CD14-positive monocyte (primary cell): ENCODE measurements around the gene ADAMTS20. TPM values are rescaled to one million over a fixed set of nuclear protein-coding genes. Genes with fewer than 3 reads are reported as not detected.

Experiments used
- DNase-seq, 3 donors: peaks; one replicate each; pipeline ENCODE4 v3.0.0-alpha.2; 2011 to 2022
- H2AFZ ChIP-seq: 2 replicates; pipeline ENCODE4 v1.6.0; 2012; ENCODE audit warnings: mild to moderate bottlenecking, low read depth, low read length, inconsistent platforms; ENCODE audit not compliant: insufficient read depth, poor library complexity, severe bottlenecking
- H3K27ac ChIP-seq, 2 donors: 1 replicate in 1 of 2; 2 replicates in 1 of 2; pipeline ENCODE4 v1.5.1; 2012 to 2013; ENCODE audit warnings: low read length in 2 of 2, control low read depth in 1 of 2, inconsistent platforms in 1 of 2, low read depth in 1 of 2, mild to moderate bottlenecking in 1 of 2
- H3K27me3 ChIP-seq, 2 donors: one replicate each; pipeline versions ENCODE4 v1.6.0 to v1.6.1; 2011 to 2013; ENCODE audit warnings: low read length in 2 of 2; ENCODE audit not compliant: control insufficient read depth in 2 of 2, insufficient read depth in 2 of 2
- H3K36me3 ChIP-seq, 2 donors: replicated peaks in 1 of 2; 1 replicate in 1 of 2; 2 replicates in 1 of 2; pipeline versions ENCODE4 v1.5.1 to v1.6.1; 2012 to 2013; ENCODE audit warnings: low read length in 2 of 2, control low read depth in 1 of 2, inconsistent platforms in 1 of 2, mild to moderate bottlenecking in 1 of 2; ENCODE audit not compliant: insufficient read depth in 2 of 2, control insufficient read depth in 1 of 2
- H3K4me1 ChIP-seq, 2 donors: 1 replicate in 1 of 2; 2 replicates in 1 of 2; pipeline versions ENCODE4 v1.5.1 to v1.6.1; 2012 to 2013; ENCODE audit warnings: low read length in 2 of 2, control low read depth in 1 of 2, inconsistent platforms in 1 of 2, mild to moderate bottlenecking in 1 of 2, moderate library complexity in 1 of 2; ENCODE audit not compliant: insufficient read depth in 2 of 2, control insufficient read depth in 1 of 2
- H3K4me2 ChIP-seq: replicated peaks from 2 replicates; pipeline ENCODE3; 2012; ENCODE audit warnings: low read length, moderate library complexity, mild to moderate bottlenecking; ENCODE audit not compliant: poor library complexity, severe bottlenecking; ENCODE audit errors: extremely low read depth
- H3K4me3 ChIP-seq, 3 experiments: fragments of 200-600 bp in 1 of 3; sonication (generic) in 1 of 3; replicated peaks in 1 of 3; 1 replicate in 2 of 3; 2 replicates in 1 of 3; pipeline ENCODE4 v1.5.1; 2011 to 2013; ENCODE audit warnings: low read length in 3 of 3, mild to moderate bottlenecking in 3 of 3, control low read depth in 2 of 3, low read depth in 2 of 3, inconsistent platforms in 1 of 3, moderate library complexity in 1 of 3
- H3K79me2 ChIP-seq: 2 replicates; pipeline ENCODE4 v1.6.0; 2012; ENCODE audit warnings: mild to moderate bottlenecking, control low read depth, inconsistent platforms, low read length, moderate library complexity; ENCODE audit not compliant: insufficient read depth
- H3K9ac ChIP-seq: 2 replicates; pipeline ENCODE4 v1.6.0; 2017; ENCODE audit warnings: low read length, mild to moderate bottlenecking; ENCODE audit not compliant: insufficient read depth, poor library complexity, severe bottlenecking
- H3K9me3 ChIP-seq, 2 donors: replicated peaks in 1 of 2; 1 replicate in 1 of 2; 2 replicates in 1 of 2; pipeline versions ENCODE4 v1.5.1 to v1.6.1; 2012 to 2013; ENCODE audit warnings: low read length in 2 of 2, control low read depth in 1 of 2; ENCODE audit not compliant: control insufficient read depth in 1 of 2, insufficient read depth in 1 of 2
- H4K20me1 ChIP-seq: 2 replicates; pipeline ENCODE4 v1.6.0; 2012; ENCODE audit warnings: mild to moderate bottlenecking, low read length, control low read depth, moderate library complexity; ENCODE audit not compliant: insufficient read depth
- H3K27ac Mint-ChIP-seq, 7 donors: one replicate each; pipeline ENCODE4 v1.8.0; 2020; ENCODE audit warnings: mild to moderate bottlenecking in 7 of 7, mixed read lengths in 7 of 7, moderate library complexity in 6 of 7, inconsistent platforms in 2 of 7
- H3K27me3 Mint-ChIP-seq, 3 donors: one replicate each; pipeline ENCODE4 v1.8.0; 2021 to 2022; ENCODE audit warnings: low read depth in 3 of 3, mild to moderate bottlenecking in 3 of 3, mixed read lengths in 3 of 3, moderate library complexity in 3 of 3, inconsistent platforms in 1 of 3
- H3K36me3 Mint-ChIP-seq, 2 donors: one replicate each; pipeline ENCODE4 v1.8.0; 2020; ENCODE audit warnings: mixed read lengths in 2 of 2, inconsistent platforms in 1 of 2, mild to moderate bottlenecking in 1 of 2
- H3K4me1 Mint-ChIP-seq: one replicate; pipeline ENCODE4 v1.8.0; 2020; ENCODE audit warnings: mild to moderate bottlenecking, mixed read lengths
- H3K4me3 Mint-ChIP-seq, 2 donors: one replicate each; pipeline ENCODE4 v1.8.0; 2020; ENCODE audit warnings: mild to moderate bottlenecking in 2 of 2, mixed read lengths in 2 of 2, moderate library complexity in 1 of 2
- H3K9me3 Mint-ChIP-seq, 7 donors: one replicate each; pipeline ENCODE4 v1.8.0; 2020 to 2022; ENCODE audit warnings: mixed read lengths in 7 of 7, mild to moderate bottlenecking in 6 of 7, moderate library complexity in 6 of 7, inconsistent platforms in 2 of 7
- WGBS: methylation state at CpG from one replicate; pipeline ENCODE4 v1.1.5; 2013; ENCODE audit warnings: missing lambda C conversion rate; ENCODE audit not compliant: insufficient coverage; 5-methylcytosine and 5-hydroxymethylcytosine counted together
- intact Hi-C, 2 donors: fragments of 100-400 bp; cut with micrococcal nuclease; formaldehyde crosslinking; loops; one replicate each; pipeline versions ENCODE4 v1.15.0 to v1.15.1; 2023
- polyA plus RNA-seq, 3 donors: library from polyadenylated mRNA; depleted of rRNA in 1 of 3; unstranded in 2 of 3; stranded (reverse) in 1 of 3; fragments of 300-500 nt in 2 of 3; fragments of >200 nt in 1 of 3; fragmentation: Illumina TruSeq in 2 of 3; gene quantifications; 1 replicate in 2 of 3; 2 replicates in 1 of 3; pipeline ENCODE4 v1.2.3, GENCODE V29; 2012 to 2021
- TF ChIP-seq, protein P1 (sequence below): fragments of 200-600 bp; IDR thresholded peaks from one replicate; pipeline ENCODE4 v1.8.0; 2022; ENCODE audit warnings: antibody characterized with exemption, mild to moderate bottlenecking

The ADAMTS20 gene
- polyA plus RNA-seq, 3 donors: not detected

DNA sequence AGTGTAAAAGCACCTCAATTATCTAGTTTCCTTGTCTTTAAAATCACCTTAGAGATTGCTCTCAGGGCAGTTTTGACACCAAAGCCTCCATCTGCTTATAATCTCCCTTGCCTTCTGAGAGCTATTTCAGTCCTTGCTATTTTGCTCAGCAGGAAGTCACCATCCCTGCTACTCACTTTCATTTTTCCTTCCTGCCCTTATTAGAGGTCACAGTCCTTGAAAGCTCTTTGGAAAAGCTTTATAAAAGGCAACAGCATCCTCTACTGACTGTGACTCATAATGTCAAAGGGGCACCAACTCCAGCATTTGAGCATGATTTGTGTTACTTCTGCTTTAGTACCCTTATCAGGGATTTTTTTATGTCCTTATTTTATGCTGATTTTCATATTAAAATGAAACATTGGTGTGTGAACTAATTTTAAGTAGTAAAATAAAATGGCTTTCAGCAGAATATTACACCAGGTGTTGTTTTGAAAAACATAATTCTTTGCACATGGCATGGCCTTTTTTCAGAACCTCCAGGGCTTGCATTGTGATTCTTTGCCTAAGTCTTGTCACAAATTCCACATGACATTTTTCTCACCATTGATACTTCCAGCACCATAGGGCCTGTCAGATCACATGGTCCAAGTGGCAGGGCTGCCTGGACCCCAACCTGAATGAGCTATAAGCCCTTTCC is 213.0 kb downstream of the ADAMTS20 start:
- H3K4me1 ChIP-seq: peaks cover 6 to 11% of the 10 kb centered on the region in 2 donors
- H3K4me3 Mint-ChIP-seq: no peak overlapping the region
- peak in 2 of 3 donors; percentile 20 to 25 for DNase-seq
- intact Hi-C loops: no loop called here
- no peaks in the 10 kb centered on the region for H3K79me2 ChIP-seq
- H3K9ac ChIP-seq: no peak overlapping the region
- H3K36me3 Mint-ChIP-seq: no peaks in the 10 kb centered on the region
- H3K27ac ChIP-seq: no peak overlapping the region
- H3K4me2 ChIP-seq: peak overlapping the region; percentile 10
- H3K4me3 ChIP-seq: no peak overlapping the region
- TF ChIP-seq, protein P1, sequence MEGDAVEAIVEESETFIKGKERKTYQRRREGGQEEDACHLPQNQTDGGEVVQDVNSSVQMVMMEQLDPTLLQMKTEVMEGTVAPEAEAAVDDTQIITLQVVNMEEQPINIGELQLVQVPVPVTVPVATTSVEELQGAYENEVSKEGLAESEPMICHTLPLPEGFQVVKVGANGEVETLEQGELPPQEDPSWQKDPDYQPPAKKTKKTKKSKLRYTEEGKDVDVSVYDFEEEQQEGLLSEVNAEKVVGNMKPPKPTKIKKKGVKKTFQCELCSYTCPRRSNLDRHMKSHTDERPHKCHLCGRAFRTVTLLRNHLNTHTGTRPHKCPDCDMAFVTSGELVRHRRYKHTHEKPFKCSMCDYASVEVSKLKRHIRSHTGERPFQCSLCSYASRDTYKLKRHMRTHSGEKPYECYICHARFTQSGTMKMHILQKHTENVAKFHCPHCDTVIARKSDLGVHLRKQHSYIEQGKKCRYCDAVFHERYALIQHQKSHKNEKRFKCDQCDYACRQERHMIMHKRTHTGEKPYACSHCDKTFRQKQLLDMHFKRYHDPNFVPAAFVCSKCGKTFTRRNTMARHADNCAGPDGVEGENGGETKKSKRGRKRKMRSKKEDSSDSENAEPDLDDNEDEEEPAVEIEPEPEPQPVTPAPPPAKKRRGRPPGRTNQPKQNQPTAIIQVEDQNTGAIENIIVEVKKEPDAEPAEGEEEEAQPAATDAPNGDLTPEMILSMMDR: no peak
- no peaks in the 10 kb centered on the region for H3K27me3 ChIP-seq
- H3K27ac Mint-ChIP-seq: peak overlapping the region in 1 of 7 donors; percentile 31
- peaks cover 3 to 4% of the 10 kb centered on the region in 2 donors for H3K9me3 ChIP-seq
- no peaks in the 10 kb centered on the region for H3K27me3 Mint-ChIP-seq
- H3K9me3 Mint-ChIP-seq: peaks cover 0 to 5% (median 2%) of the 10 kb centered on the region in 7 donors
- no peak overlapping the region for H2AFZ ChIP-seq
- peaks cover 9% of the 10 kb centered on the region for H3K4me1 Mint-ChIP-seq
- no peaks in the 10 kb centered on the region for H3K36me3 ChIP-seq
- H4K20me1 ChIP-seq: no peaks in the 10 kb centered on the region

DNA sequence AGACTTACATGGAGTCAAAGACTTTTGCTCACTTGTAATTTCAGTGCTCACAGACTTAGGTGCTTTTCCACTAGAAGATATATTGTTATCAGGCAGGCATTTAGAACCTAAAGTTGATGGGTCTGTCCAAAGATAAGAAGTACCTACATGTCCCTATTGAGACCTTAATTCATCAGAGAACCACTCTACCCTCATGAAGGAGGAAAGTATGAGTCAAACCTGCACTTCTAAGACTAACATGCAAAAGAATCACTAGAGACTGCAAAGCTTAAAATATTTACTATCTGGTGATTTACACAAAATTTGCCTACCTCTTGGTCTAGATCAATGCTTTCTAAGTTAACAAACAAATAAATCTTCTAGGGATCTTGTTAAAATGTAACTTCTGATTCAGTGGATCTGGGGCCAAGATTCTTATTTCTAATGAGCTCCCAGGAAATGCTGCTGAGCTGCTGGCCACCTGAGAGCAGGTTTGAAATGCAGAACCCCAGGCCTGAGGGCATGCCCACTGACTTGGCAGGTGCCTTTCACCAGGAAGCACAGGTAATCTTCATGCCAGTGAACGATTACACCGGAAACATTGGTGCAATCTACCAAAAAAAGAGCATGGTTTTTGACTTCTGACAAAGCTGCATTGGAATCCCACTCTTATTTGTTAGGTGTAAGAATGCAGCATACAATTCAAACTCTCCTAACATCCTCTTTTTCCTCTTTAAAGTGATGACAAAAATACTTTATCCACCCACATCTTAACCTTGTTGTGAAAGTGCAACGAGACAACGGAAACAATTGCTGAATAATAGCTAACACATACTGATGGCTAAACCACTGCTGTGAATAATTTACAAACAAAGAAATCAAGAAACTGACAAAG is 214.2 kb downstream of the ADAMTS20 start:
- Histone ChIP-seq H3K4me3 (no peak overlapping the region), H3K9me3 (no peaks in the 10 kb centered on the region), H3K79me2 (no peaks in the 10 kb centered on the region), H2AFZ (no peak overlapping the region), H4K20me1 (no peaks in the 10 kb centered on the region), H3K9ac (no peak overlapping the region), H3K4me1 (peaks cover 6 to 11% of the 10 kb centered on the region in 2 donors), H3K27me3 (no peaks in the 10 kb centered on the region), H3K4me2 (no peak overlapping the region), H3K27ac (no peak overlapping the region), H3K36me3 (no peaks in the 10 kb centered on the region)
- intact Hi-C loops: no loop called here
- 51% methylated on average over 2 of the region's 4 CpGs for WGBS
- Mint-ChIP-seq H3K4me3 (no peak overlapping the region), H3K36me3 (no peaks in the 10 kb centered on the region), H3K27ac (no peak overlapping the region), H3K27me3 (no peaks in the 10 kb centered on the region), H3K9me3 (no peaks in the 10 kb centered on the region), H3K4me1 (peaks cover 9% of the 10 kb centered on the region)
- TF ChIP-seq, protein P1: no peak
- DNase-seq: no peak
